GM20000 (cell line): ENCODE data around the gene NOS1AP.

Experiments
- DNase-seq: peaks from one replicate; pipeline ENCODE4 v3.0.0; 2012; ENCODE audit warnings: low spot score
- TF ChIP-seq, protein P1 (sequence below): IDR thresholded peaks from 2 replicates; pipeline ENCODE4 v1.5.1; 2012; ENCODE audit warnings: mild to moderate bottlenecking, control low read depth; ENCODE audit errors: extremely low read depth, missing control alignments

Gene NOS1AP

DNA sequence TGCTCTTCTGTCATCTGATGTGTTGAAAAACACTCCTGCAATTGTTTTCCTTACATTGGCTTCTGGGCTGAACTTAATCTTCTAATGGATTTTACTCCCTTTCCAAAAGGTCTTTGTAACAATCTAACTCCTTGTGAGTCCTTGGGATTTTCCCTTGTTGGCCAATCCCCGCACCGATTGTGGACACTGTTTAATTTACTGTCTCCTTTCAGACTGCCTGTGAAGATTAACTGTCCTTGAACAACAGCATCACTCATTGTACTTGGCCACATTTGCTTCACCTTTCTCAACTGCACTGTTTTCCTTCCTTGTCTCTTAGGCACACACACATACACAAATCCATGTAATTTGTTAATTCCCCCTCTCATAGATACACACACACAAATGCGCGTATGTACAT, 186.8 kb downstream of the NOS1AP start:
- TF ChIP-seq, protein P1, sequence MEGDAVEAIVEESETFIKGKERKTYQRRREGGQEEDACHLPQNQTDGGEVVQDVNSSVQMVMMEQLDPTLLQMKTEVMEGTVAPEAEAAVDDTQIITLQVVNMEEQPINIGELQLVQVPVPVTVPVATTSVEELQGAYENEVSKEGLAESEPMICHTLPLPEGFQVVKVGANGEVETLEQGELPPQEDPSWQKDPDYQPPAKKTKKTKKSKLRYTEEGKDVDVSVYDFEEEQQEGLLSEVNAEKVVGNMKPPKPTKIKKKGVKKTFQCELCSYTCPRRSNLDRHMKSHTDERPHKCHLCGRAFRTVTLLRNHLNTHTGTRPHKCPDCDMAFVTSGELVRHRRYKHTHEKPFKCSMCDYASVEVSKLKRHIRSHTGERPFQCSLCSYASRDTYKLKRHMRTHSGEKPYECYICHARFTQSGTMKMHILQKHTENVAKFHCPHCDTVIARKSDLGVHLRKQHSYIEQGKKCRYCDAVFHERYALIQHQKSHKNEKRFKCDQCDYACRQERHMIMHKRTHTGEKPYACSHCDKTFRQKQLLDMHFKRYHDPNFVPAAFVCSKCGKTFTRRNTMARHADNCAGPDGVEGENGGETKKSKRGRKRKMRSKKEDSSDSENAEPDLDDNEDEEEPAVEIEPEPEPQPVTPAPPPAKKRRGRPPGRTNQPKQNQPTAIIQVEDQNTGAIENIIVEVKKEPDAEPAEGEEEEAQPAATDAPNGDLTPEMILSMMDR = no peak
- DNase-seq = no peak

DNA sequence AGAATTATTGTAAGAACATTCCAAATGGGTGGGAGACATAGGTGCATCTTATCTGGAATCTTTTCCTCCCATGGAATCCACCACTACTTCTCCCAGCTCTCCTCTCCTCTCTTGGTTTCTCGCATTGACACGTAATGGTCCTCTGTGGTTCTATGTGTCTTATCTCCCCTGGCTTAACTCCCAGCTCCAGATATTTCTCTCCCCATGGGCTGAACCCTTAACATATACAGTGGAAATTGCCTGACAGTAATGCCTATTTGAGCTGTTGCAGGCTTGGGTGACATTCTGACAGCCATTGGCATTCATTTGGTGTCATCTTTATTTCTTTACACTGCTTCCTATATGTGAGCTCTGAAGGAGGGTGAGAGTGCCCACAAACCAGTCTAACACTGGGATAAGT, 188.9 kb downstream of the NOS1AP start:
- TF ChIP-seq, protein P1 = no peak
- no peak for DNase-seq

DNA sequence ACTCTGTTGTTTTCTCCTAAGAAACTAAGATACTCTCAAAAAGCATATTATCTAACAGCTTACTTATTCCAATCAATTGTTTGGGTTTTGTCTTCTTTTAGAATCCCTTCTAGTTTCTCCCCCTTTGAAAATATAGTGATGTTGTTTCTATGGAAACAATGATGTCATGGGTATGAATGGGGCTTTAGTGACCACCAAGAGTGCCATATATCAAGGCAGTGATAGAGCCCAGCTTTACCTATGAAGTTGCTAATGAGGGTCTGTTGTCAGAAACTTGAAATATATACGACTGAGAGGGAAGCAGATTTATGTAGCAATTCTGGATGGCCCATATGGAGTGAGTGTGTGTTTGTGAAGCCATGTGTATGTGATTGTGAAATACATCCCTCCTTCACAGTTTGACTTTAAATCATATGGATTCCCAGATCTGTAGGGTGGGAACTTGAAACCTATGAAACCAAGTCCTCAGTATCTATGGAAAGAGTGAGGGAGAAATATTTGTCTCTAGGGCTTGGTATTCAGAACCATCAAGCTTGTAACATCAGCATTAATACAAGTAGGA, 190.5 kb downstream of the NOS1AP start:
- no peak for DNase-seq
- TF ChIP-seq, protein P1 = no peak

DNA sequence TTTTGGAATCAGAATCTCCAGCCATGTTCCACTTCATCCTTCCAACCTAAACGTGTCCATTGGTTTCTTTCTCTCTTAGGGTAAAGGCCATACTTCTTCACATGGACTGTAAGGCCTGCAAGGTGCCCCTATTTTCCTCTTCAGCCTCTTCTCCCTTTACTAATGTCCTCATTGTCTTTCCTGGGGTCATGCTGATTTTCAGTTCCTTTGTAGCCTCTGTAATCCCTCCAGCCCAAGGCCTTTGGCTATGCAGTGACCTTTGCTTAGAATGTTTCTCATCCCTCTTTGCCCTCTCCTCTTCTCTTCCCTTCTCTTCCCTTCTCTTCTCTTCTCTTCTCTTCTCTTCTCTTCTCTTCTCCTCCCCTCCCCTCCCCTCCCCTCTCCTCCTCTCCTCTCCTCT, 194.6 kb downstream of the NOS1AP start:
- no peak for DNase-seq
- TF ChIP-seq, protein P1 = no peak

DNA sequence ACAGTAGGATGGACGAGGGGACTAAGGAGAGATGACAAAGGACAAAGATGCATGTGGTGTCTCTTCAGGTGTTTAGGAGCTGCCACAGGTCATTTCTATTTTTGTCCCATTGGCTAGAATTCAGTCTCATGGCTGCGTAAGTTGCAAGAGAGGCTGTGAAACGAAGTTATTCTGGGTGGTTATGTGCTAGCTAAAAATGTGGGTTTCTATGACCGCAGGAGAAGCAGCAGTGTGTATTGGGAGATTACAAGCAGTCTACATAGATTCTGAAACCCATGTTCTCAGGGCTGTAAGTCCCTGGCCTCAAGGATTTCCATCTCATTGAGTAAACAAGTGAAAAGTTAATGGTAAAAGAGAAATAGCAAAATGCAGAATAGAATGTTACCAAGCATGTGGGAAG, 196.5 kb downstream of the NOS1AP start:
- no peak for DNase-seq
- TF ChIP-seq, protein P1 = no peak

DNA sequence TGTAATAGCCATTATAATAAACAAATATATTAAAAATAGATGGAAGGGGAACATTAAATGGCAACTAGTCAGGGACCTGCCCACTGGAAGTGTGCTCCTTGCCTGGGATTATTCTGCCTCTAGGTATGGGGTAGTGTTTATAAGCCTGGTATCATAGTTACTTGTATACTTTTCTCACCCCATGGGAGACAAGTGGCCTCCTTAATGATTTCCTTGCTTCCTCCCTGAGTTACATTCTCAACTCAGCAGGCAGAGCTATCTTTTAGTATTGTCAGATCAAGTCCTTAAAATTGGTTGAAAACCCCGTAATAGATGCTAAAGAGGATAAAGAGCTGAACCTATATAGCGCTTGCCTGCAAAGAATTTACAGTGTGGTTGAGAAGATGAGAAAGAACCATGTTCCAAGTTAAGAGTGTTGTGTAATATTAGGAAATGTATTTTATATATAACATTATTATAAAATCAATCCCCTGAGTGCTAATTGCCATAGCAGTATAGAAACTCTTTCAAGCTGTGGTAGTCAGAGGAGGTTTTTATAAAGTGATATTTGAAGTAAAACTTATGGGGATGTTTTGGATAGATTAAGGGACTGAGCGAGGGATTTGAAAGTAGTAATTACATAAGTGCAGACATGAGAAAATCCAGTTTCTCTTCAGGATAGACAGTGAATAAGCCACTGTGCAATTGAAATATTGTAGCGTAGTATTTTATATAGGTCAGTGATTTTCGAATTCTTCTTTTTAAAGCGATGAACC, 200.7 kb downstream of the NOS1AP start:
- no peak for DNase-seq
- TF ChIP-seq, protein P1 = no peak

DNA sequence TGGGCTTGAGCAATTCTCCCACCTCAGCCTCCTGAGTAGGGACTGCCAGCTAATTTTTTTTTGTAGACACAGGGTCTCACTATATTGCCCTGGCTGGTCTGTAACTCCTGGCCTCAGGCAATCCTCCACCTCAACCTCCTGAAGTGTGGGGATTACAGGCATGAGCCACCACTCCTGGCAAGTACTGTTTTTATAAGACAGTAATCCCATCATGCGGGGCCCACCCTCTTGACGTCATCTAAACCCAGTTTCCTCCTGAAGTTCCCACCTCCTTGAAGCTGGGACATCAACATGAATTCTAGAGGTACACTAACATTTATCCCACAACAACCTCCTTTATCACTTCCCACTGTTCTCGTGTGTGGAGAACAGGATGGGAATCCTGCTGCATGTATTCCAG, 202.5 kb downstream of the NOS1AP start:
- no peak for DNase-seq
- TF ChIP-seq, protein P1 = no peak
